Measurements from ENCODE around the gene CES3.

Gene CES3

DNA sequence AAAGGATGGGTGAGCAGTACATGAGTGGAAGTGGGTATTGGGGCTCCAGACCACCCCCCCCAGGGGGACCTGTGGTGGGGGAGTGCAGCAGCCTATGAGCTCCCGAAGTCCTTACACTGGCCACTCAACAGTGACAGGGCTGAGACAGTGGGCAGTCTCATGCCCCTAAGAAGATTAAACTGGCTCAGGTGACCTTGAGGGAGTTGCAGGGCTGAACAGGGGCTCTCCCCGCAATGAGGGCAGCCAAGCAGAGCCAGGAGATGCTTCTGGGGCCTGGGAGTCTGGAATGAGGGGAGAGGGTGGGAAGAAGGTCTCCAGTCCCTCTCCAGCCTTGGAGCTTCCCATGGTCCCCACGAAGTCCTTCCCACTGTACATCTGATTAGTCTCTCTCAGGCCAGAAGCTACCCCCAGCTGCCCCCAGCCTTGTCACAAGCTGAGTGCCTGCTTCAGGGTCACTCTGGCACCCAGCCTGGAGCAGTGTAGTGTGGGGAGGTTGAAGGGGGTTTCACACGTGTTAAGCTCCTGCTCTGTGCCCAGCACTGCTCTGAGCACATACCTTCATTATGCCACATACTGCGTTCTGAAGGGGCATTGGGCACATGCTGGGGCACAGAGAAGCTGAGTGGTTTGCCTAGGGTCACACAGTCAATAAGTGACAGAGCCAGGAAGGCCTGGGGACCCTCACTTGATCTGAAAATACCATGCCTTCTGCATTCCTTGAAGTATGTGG lies 41.3 kb upstream of the CES3 start:
- no peaks in the 10 kb centered on the region for H3K27me3 ChIP-seq (ENCODE audit: control insufficient read depth in 1 of 2, insufficient read depth in 2 of 2, low read length in 2 of 2)
- H3K9ac ChIP-seq (ENCODE audit: low read length in 2 of 2) = no peak overlapping the region
- H3K36me3 ChIP-seq (ENCODE audit: control insufficient read depth in 2 of 2, insufficient read depth in 2 of 2, low read length in 2 of 2) = peaks cover 4 to 6% of the 10 kb centered on the region in 2 donors
- no peaks in the 10 kb centered on the region for H3K9me3 ChIP-seq (ENCODE audit: control insufficient read depth in 2 of 2, low read length in 2 of 2)
- no peak overlapping the region for H3K4me3 ChIP-seq (ENCODE audit: low read length in 2 of 2)
- H3K4me1 ChIP-seq (ENCODE audit: control insufficient read depth, insufficient read depth, low read length) = peaks cover 52% of the 10 kb centered on the region
- H3K27ac ChIP-seq (ENCODE audit: low read length) = peak overlapping the region; percentile 11

DNA sequence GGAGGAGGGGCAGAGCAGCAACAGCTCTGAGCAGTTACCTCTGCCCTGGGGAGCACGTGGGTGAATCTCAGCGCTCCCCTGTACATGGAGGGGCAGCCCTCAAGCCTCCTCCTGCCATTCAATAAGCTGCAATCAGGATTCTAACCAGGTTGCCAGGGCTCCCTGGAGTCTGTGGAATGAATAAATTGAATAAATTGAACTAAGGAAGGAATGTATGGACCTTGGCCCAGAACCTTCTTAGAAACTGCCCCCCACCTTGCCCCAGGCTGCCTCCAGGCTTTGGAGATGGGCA lies 40.8 kb upstream of the CES3 start:
- Histone ChIP-seq H3K9ac (ENCODE audit: low read length in 2 of 2) (no peak overlapping the region), H3K27ac (ENCODE audit: low read length) (peak overlapping the region; percentile 11), H3K9me3 (ENCODE audit: control insufficient read depth in 2 of 2, low read length in 2 of 2) (no peaks in the 10 kb centered on the region), H3K27me3 (ENCODE audit: control insufficient read depth in 1 of 2, insufficient read depth in 2 of 2, low read length in 2 of 2) (no peaks in the 10 kb centered on the region), H3K36me3 (ENCODE audit: control insufficient read depth in 2 of 2, insufficient read depth in 2 of 2, low read length in 2 of 2) (peaks cover 4 to 6% of the 10 kb centered on the region in 2 donors), H3K4me1 (ENCODE audit: control insufficient read depth, insufficient read depth, low read length) (peaks cover 55% of the 10 kb centered on the region), H3K4me3 (ENCODE audit: low read length in 2 of 2) (no peak overlapping the region)

DNA sequence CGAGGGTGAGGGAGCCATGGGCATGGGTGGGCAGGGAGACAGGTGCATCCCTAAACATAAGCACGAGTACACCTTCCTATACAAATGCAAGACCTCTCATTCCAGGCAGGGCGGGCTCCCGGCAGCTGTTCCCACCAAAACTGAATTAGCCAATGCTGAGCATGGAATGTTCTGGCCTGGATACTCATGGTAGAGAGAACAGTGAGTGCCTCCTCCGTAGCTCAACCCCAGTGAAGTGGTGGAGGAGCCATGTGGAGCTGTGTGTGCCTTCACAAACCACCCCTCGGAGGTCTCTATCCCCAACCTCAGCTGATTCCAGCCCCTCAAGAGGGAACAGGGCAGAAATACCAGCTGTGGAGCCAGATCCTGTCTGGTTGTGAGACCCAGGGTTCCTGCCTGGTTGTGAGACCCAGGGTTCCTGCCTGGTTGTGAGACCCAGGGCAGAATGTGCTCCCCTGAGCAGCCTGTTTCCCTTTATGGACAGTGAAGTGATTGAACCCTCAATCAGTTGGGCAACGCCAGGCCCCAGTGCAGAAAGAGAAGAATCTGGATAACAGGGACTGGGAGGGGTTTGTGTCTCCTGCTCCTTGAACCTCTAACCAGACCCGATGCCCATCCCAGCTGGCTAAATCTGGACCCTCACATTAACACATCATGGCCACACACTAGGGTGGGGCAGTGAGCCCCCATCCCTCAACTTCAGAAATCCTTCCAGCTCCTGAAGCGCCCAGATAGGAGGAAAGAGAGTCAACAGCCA lies 40.0 kb upstream of the CES3 start:
- peak overlapping the region in 1 of 2 donors; percentile 13 for H3K9ac ChIP-seq (ENCODE audit: low read length in 2 of 2)
- no peaks in the 10 kb centered on the region for H3K9me3 ChIP-seq (ENCODE audit: control insufficient read depth in 2 of 2, low read length in 2 of 2)
- H3K4me3 ChIP-seq (ENCODE audit: low read length in 2 of 2) = no peak overlapping the region
- H3K27ac ChIP-seq (ENCODE audit: low read length) = peak overlapping the region; percentile 60
- H3K36me3 ChIP-seq (ENCODE audit: control insufficient read depth in 2 of 2, insufficient read depth in 2 of 2, low read length in 2 of 2) = peaks cover 4 to 6% of the 10 kb centered on the region in 2 donors
- no peaks in the 10 kb centered on the region for H3K27me3 ChIP-seq (ENCODE audit: control insufficient read depth in 1 of 2, insufficient read depth in 2 of 2, low read length in 2 of 2)
- H3K4me1 ChIP-seq (ENCODE audit: control insufficient read depth, insufficient read depth, low read length) = peaks cover 61% of the 10 kb centered on the region

DNA sequence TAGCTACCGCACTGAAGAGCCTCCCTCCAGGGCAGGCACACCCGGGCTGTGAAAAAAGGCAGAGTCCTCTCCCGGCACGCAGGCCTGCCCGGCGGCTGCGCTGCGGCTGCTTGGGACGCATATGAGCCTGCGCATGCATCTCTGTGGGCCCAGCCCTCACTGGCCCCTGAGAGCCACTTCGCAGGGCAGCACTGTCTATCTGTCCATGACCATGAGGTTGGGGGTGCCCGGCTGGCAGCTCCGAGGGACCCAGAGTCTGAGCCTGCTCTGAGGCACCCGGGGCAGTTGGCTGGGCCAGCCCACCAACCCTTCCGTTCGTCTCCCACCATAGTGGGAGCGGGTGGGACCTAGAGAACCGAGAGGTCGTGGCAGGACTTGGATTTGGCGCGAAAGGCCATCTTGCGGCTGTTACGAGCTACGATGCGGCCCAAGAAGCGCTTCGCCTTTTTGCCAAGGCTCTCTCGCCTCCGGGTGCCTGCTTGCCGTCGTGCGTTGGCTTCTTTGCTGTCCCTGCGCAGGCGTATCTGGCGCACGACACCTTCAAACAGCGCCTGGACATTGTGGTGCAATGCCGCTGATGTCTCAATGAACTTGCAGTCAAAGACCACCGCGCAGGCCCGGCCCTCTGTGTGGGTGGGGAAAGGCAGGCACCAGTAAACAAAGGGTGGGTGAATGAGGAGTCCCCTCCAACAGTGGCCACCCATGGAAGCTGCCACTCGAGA lies 39.2 kb upstream of the CES3 start:
- Histone ChIP-seq H3K36me3 (ENCODE audit: control insufficient read depth in 2 of 2, insufficient read depth in 2 of 2, low read length in 2 of 2) (peaks cover 4 to 6% of the 10 kb centered on the region in 2 donors), H3K27me3 (ENCODE audit: control insufficient read depth in 1 of 2, insufficient read depth in 2 of 2, low read length in 2 of 2) (no peaks in the 10 kb centered on the region), H3K9ac (ENCODE audit: low read length in 2 of 2) (no peak overlapping the region), H3K4me1 (ENCODE audit: control insufficient read depth, insufficient read depth, low read length) (peaks cover 68% of the 10 kb centered on the region), H3K9me3 (ENCODE audit: control insufficient read depth in 2 of 2, low read length in 2 of 2) (no peaks in the 10 kb centered on the region), H3K27ac (ENCODE audit: low read length) (peak overlapping the region; percentile 60), H3K4me3 (ENCODE audit: low read length in 2 of 2) (no peak overlapping the region)

DNA sequence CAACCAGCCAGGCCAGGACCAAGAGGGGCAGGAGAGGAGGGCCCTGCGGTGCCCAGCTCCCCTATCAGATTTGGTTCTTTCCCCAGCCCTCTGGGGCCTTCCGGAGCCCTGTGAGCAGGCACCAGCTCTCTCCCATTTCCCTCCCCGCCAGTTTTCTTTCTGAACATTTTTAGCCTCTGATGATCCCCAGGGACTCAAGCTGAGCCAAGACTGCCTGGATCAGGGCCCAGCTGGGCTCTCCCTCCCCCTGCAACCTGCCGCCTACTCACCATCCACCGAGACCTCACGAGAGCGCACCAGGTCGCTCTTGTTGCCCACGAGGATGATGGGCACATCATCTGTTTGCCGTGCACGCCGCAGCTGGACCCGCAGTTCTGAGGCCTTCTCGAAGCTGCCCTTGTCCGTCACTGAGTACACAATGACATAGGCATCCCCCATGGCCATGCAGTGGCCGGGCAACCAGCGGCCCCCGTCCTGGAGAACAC lies 37.8 kb upstream of the CES3 start:
- H3K4me3 ChIP-seq (ENCODE audit: low read length in 2 of 2) = peak overlapping the region; percentile 45 to 81
- peak overlapping the region; percentile 44 to 60 for H3K9ac ChIP-seq (ENCODE audit: low read length in 2 of 2)
- no peaks in the 10 kb centered on the region for H3K27me3 ChIP-seq (ENCODE audit: control insufficient read depth in 1 of 2, insufficient read depth in 2 of 2, low read length in 2 of 2)
- peaks cover 82% of the 10 kb centered on the region for H3K4me1 ChIP-seq (ENCODE audit: control insufficient read depth, insufficient read depth, low read length)
- no peaks in the 10 kb centered on the region for H3K9me3 ChIP-seq (ENCODE audit: control insufficient read depth in 2 of 2, low read length in 2 of 2)
- peaks cover 4 to 6% of the 10 kb centered on the region in 2 donors for H3K36me3 ChIP-seq (ENCODE audit: control insufficient read depth in 2 of 2, insufficient read depth in 2 of 2, low read length in 2 of 2)
- peak overlapping the region; percentile 69 for H3K27ac ChIP-seq (ENCODE audit: low read length)

DNA sequence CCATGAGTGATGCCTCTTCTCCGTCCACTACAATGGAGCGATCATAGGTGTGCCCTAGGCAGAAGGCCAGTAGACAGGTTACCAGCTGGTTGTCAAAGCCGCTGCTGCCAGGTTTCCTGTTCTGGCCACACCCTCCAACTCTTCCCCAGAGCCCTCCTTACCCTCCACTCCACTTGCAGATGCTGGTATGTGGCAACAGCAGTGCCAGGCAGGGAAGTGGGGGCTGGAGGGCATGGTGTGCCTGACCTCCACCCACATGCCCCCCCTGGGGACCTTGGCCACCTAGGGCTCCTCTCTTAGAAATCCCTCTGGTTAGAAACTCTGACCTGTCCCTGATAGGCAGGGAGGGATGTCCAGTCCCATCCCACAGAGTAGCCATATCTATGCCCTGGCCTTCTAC lies 37.2 kb upstream of the CES3 start:
- Histone ChIP-seq H3K27ac (ENCODE audit: low read length) (peak overlapping the region; percentile 69), H3K4me3 (ENCODE audit: low read length in 2 of 2) (peak overlapping the region; percentile 45 to 81), H3K4me1 (ENCODE audit: control insufficient read depth, insufficient read depth, low read length) (peaks cover 85% of the 10 kb centered on the region), H3K9me3 (ENCODE audit: control insufficient read depth in 2 of 2, low read length in 2 of 2) (no peaks in the 10 kb centered on the region), H3K9ac (ENCODE audit: low read length in 2 of 2) (peak overlapping the region; percentile 13 to 44), H3K27me3 (ENCODE audit: control insufficient read depth in 1 of 2, insufficient read depth in 2 of 2, low read length in 2 of 2) (no peaks in the 10 kb centered on the region), H3K36me3 (ENCODE audit: control insufficient read depth in 2 of 2, insufficient read depth in 2 of 2, low read length in 2 of 2) (peaks cover 4 to 6% of the 10 kb centered on the region in 2 donors)

DNA sequence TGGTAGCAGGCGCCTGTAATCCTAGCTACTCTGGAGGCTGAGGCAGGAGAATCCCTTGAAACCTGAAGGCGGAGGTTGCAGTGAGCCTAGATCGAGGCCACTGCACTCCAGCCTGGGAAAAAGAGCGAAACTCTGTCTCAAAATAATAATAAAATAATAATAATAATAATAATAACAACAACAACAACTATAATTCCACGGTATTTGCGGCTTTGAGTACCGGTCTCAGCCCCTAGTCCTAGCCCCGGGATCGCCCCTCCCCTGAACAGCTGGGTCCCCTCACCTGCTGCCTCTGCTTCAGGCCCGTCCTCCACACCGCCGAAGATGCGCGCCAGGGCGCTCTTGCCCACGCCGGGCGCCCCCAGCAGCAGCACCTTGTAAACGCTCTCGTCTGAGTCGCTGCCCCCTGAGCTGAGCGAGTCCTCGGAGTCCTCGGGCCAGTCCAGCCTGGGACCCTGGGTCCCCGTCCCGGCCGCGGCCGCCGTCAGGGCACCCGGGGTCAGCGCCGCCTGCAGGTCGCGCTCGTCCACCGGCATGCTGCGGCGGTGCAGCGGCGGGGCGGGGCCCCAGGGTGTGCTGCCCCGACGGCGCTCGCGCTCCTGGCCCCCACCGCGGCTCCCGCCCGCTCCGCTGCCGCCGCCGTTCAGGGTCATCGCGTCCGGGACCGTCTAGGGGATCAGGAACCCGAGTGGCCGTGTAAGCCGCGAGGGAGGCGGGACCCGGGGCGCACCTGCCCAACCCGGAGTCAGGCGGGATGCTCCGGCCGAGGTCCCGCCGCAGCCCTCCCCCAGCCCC lies 36.3 kb upstream of the CES3 start:
- Histone ChIP-seq H3K4me3 (ENCODE audit: low read length in 2 of 2) (peak overlapping the region; percentile 61 to 81), H3K9me3 (ENCODE audit: control insufficient read depth in 2 of 2, low read length in 2 of 2) (no peaks in the 10 kb centered on the region), H3K4me1 (ENCODE audit: control insufficient read depth, insufficient read depth, low read length) (peaks cover 80% of the 10 kb centered on the region), H3K27ac (ENCODE audit: low read length) (peak overlapping the region; percentile 82), H3K36me3 (ENCODE audit: control insufficient read depth in 2 of 2, insufficient read depth in 2 of 2, low read length in 2 of 2) (peaks cover 4 to 6% of the 10 kb centered on the region in 2 donors), H3K9ac (ENCODE audit: low read length in 2 of 2) (peak overlapping the region; percentile 49 to 72), H3K27me3 (ENCODE audit: control insufficient read depth in 1 of 2, insufficient read depth in 2 of 2, low read length in 2 of 2) (no peaks in the 10 kb centered on the region)

DNA sequence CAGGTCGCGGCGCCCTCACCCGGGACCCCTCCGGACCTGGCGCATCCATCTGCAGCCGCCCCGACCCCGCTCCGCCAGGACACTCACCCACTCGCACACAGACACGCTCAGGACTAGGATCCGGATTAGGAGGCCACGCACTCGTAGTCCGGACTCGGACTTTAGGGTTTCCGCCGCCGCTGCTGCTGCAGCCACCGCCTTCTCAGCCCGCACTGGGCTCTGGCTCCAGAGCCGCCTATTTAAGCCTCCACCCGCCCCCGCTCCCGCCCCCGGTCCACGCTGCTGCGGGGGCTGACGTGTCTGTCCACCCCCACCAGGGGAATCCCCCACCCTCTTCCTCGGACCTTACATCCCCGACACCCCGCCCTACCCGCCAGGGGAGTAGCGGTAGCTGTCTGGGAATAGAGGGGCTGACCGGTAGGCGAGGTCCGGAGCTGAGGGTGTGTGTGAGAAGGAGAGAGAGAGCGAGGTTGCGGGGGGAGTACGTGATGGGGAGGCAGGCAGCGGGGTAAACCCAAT lies 35.7 kb upstream of the CES3 start, which contains the start of gene RRAD:
TSS of gene RRAD (minus strand) at position 214 of the 519 bp plus-strand sequence. CDS start 356 bp downstream, outside the sequence.
- H3K27me3 ChIP-seq (ENCODE audit: control insufficient read depth in 1 of 2, insufficient read depth in 2 of 2, low read length in 2 of 2) = no peaks in the 10 kb centered on the region
- H3K36me3 ChIP-seq (ENCODE audit: control insufficient read depth in 2 of 2, insufficient read depth in 2 of 2, low read length in 2 of 2) = peaks cover 4 to 6% of the 10 kb centered on the region in 2 donors
- peak within 1 kb of the TSS; percentile 49 to 72 for H3K9ac ChIP-seq (ENCODE audit: low read length in 2 of 2)
- H3K27ac ChIP-seq (ENCODE audit: low read length) = peak within 1 kb of the TSS; percentile 82
- peak within 1 kb of the TSS; percentile 61 to 81 for H3K4me3 ChIP-seq (ENCODE audit: low read length in 2 of 2)
- H3K4me1 ChIP-seq (ENCODE audit: control insufficient read depth, insufficient read depth, low read length) = peaks cover 73% of the 10 kb centered on the region
- H3K9me3 ChIP-seq (ENCODE audit: control insufficient read depth in 2 of 2, low read length in 2 of 2) = no peaks in the 10 kb centered on the region

DNA sequence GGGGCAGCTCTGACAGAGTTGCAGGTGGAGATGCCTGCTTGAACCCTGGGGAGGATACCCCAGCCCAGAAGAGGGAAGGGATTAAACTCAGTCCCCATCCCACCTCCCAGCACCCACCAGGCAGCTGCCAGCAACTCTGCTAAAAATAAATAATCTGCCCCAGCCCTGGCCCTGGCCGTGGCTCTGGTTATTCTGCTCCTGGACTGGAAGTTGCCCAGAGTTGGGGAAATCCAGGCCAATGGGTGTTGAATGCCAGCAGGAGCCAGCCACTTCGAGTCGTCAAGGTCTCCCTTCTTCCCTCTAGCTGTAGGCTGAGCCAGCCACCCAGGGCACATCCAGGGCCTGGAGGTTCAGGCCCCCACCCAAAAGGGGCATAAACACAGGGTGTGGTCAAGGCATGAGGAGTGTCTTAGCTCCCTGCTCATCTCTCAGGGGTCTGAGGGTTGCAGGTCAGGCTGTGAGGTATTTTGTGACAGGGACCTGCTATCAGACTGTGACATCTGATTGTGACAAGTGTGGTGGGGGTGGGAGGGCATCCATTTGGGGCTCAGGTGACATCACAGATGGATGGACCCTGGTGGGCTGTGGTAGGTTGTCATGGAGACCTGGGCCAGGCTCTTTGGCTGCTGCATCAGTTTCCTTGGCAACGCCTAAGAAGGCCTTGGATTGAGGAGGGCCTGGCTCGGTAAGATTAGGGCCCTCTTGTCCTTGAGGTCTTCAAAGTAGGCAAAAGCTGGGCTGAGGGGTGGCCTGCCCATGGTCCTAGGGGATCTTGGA lies 34.7 kb upstream of the CES3 start:
- Histone ChIP-seq H3K9ac (ENCODE audit: low read length in 2 of 2) (peak overlapping the region; percentile 24 to 66), H3K9me3 (ENCODE audit: control insufficient read depth in 2 of 2, low read length in 2 of 2) (no peaks in the 10 kb centered on the region), H3K27ac (ENCODE audit: low read length) (peak overlapping the region; percentile 82), H3K27me3 (ENCODE audit: control insufficient read depth in 1 of 2, insufficient read depth in 2 of 2, low read length in 2 of 2) (no peaks in the 10 kb centered on the region), H3K4me1 (ENCODE audit: control insufficient read depth, insufficient read depth, low read length) (peaks cover 64% of the 10 kb centered on the region), H3K4me3 (ENCODE audit: low read length in 2 of 2) (peak overlapping the region in 1 of 2 donors; percentile 81), H3K36me3 (ENCODE audit: control insufficient read depth in 2 of 2, insufficient read depth in 2 of 2, low read length in 2 of 2) (peaks cover 0 to 8% of the 10 kb centered on the region in 2 donors)
